Measurements from ENCODE around the gene PROB1. TPM values are rescaled to one million over a fixed set of nuclear protein-coding genes. Genes with fewer than 3 reads are reported as not detected.
A peak's percentile ranks its signal among the peaks of the same experiment; 100 is the strongest.

PROB1 gene
- total and polyA plus RNA-seq, 9 of the 15 experiments (the other 6 are each of a cell fraction or from before 2014, with no cell fraction given), result 0.01 to 1.8 (median 0.47) TPM

DNA sequence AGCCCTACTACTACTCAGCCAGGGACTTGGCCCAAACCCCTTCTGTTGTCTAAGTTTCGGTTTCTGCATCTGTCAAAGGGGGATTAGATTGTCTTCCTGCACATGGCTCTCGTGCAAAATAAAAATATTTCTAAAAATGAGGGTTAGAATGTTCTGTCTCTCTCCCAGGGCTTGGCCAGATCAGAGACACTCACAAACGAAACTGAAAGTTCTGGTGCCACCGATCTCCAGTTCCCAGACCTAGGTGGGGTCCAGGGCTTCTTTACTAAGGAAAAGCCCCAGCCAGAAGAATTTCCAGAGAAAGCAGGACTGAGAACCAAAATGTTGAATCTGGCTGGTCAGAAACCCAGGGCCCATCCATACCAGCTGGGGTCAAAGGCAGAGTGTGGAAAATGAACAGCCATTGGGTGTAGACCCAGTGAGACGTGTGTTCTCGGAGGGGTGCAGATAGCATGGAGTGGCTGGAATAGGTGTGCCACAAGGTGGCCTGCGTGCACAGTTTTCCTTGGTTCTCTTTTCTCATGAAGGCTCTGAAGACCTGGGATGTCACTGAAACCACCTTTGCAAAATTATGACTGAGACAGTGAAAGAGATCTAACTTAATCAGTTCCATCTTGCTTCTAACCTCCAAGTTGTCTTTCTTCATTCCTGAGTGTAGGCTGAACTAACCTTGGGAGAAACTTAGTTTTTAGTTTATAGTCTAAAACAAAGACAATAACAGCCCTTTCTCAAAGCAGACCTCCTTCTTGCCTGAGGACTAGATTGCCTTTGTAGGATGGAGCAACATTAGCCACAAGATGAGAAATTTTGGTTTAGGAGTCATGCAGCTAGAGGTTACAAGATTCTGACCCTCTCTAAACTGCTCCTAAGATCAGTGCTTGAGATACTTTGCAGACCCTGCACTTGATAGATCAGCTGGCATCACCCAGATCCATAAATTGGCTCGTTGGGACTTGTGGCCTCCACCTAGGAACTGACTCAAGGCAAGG lies 9.5 kb downstream of the PROB1 start (continued):
- TF ChIP-seq HNRNPH1 (optimal IDR thresholded peaks at IDR 0.05; ENCODE audit: low read depth, low read length), result no peak
- TF ChIP-seq GTF2A2 (tag; IDR thresholded peaks at IDR 0.05), result no peak
- TF ChIP-seq PHF8 (IDR thresholded peaks at IDR 0.05; ENCODE audit: borderline replicate concordance, low read length), result peak; percentile 29; the same call in 1 of the 2 replicates
- TF ChIP-seq, protein P1, sequence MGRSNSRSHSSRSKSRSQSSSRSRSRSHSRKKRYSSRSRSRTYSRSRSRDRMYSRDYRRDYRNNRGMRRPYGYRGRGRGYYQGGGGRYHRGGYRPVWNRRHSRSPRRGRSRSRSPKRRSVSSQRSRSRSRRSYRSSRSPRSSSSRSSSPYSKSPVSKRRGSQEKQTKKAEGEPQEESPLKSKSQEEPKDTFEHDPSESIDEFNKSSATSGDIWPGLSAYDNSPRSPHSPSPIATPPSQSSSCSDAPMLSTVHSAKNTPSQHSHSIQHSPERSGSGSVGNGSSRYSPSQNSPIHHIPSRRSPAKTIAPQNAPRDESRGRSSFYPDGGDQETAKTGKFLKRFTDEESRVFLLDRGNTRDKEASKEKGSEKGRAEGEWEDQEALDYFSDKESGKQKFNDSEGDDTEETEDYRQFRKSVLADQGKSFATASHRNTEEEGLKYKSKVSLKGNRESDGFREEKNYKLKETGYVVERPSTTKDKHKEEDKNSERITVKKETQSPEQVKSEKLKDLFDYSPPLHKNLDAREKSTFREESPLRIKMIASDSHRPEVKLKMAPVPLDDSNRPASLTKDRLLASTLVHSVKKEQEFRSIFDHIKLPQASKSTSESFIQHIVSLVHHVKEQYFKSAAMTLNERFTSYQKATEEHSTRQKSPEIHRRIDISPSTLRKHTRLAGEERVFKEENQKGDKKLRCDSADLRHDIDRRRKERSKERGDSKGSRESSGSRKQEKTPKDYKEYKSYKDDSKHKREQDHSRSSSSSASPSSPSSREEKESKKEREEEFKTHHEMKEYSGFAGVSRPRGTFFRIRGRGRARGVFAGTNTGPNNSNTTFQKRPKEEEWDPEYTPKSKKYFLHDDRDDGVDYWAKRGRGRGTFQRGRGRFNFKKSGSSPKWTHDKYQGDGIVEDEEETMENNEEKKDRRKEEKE (IDR thresholded peaks at IDR 0.05; ENCODE audit: borderline replicate concordance in 1 of 2, control insufficient read depth in 1 of 2, low read depth in 2 of 2, low read length in 1 of 2), result no peak
- TF ChIP-seq ZKSCAN8 (CRISPR knock-in tag; IDR thresholded peaks at IDR 0.05), result no peak
- no peak for TF ChIP-seq HNRNPK (IDR thresholded peaks at IDR 0.05; ENCODE audit: low read depth, low read length, poor library complexity, severe bottlenecking)
- no peak for TF ChIP-seq PURB (CRISPR knock-in tag; IDR thresholded peaks at IDR 0.05; ENCODE audit: low read depth)
- no peak for TF ChIP-seq FOXP1 (CRISPR knock-in tag; IDR thresholded peaks at IDR 0.05)
- no peak for TF ChIP-seq SUPT5H (IDR thresholded peaks at IDR 0.05)
- no peak for TF ChIP-seq PCBP1 (IDR thresholded peaks at IDR 0.05; ENCODE audit: low read depth, low read length, poor library complexity, severe bottlenecking)
- no peak for TF ChIP-seq DPF2 (IDR thresholded peaks at IDR 0.05)
- no peak for TF ChIP-seq SNRNP70 (optimal IDR thresholded peaks at IDR 0.05; ENCODE audit: low read depth, low read length)
- no peak for TF ChIP-seq TAF15 (IDR thresholded peaks at IDR 0.05; ENCODE audit: low read depth, low read length)
- no peak for TF ChIP-seq ZBED1 (IDR thresholded peaks at IDR 0.05)
- TF ChIP-seq, protein P2, sequence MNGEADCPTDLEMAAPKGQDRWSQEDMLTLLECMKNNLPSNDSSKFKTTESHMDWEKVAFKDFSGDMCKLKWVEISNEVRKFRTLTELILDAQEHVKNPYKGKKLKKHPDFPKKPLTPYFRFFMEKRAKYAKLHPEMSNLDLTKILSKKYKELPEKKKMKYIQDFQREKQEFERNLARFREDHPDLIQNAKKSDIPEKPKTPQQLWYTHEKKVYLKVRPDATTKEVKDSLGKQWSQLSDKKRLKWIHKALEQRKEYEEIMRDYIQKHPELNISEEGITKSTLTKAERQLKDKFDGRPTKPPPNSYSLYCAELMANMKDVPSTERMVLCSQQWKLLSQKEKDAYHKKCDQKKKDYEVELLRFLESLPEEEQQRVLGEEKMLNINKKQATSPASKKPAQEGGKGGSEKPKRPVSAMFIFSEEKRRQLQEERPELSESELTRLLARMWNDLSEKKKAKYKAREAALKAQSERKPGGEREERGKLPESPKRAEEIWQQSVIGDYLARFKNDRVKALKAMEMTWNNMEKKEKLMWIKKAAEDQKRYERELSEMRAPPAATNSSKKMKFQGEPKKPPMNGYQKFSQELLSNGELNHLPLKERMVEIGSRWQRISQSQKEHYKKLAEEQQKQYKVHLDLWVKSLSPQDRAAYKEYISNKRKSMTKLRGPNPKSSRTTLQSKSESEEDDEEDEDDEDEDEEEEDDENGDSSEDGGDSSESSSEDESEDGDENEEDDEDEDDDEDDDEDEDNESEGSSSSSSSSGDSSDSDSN (IDR thresholded peaks at IDR 0.05; ENCODE audit: borderline replicate concordance in 1 of 2, low read depth in 2 of 2, low read length in 2 of 2), result no peak
- TF ChIP-seq, protein P3, sequence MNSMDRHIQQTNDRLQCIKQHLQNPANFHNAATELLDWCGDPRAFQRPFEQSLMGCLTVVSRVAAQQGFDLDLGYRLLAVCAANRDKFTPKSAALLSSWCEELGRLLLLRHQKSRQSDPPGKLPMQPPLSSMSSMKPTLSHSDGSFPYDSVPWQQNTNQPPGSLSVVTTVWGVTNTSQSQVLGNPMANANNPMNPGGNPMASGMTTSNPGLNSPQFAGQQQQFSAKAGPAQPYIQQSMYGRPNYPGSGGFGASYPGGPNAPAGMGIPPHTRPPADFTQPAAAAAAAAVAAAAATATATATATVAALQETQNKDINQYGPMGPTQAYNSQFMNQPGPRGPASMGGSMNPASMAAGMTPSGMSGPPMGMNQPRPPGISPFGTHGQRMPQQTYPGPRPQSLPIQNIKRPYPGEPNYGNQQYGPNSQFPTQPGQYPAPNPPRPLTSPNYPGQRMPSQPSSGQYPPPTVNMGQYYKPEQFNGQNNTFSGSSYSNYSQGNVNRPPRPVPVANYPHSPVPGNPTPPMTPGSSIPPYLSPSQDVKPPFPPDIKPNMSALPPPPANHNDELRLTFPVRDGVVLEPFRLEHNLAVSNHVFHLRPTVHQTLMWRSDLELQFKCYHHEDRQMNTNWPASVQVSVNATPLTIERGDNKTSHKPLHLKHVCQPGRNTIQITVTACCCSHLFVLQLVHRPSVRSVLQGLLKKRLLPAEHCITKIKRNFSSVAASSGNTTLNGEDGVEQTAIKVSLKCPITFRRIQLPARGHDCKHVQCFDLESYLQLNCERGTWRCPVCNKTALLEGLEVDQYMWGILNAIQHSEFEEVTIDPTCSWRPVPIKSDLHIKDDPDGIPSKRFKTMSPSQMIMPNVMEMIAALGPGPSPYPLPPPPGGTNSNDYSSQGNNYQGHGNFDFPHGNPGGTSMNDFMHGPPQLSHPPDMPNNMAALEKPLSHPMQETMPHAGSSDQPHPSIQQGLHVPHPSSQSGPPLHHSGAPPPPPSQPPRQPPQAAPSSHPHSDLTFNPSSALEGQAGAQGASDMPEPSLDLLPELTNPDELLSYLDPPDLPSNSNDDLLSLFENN (IDR thresholded peaks at IDR 0.05; ENCODE audit: low read depth in 2 of 2, low read length in 2 of 2), result 0 out of 4 replicates have a peak, but pooled peaks of 1 of the 2 experiments have one; percentile 52
- no peak for TF ChIP-seq CREBBP (IDR thresholded peaks at IDR 0.05; ENCODE audit: low read depth, low read length)
- TF ChIP-seq ZNF668 (CRISPR knock-in tag; IDR thresholded peaks at IDR 0.05), result no peak
